ENCODE data around the gene TNKS1BP1. TPM values are rescaled to one million over a fixed set of nuclear protein-coding genes. Genes with fewer than 3 reads are reported as not detected.

TNKS1BP1 gene
- total and polyA plus RNA-seq, 8 donors: 119 to 203 (median 141) TPM

GRCh38 chr11:57353852-57354251, 29.1 kb upstream of the TNKS1BP1 start:
- no peak for ATAC-seq

GRCh38 chr11:57353446-57353845, 28.7 kb upstream of the TNKS1BP1 start:
- intact Hi-C loops (cut with DNase I): no loop called here
- peaks cover 0 to 7% of the 10 kb centered on the region in 2 donors for H3K4me1 ChIP-seq
- no peaks in the 10 kb centered on the region for H3K9me3 ChIP-seq
- no peaks in the 10 kb centered on the region for H3K36me3 ChIP-seq
- DNase-seq (no peak), ATAC-seq (no peak)
- H3K4me3 ChIP-seq: no peak overlapping the region
- TF ChIP-seq CTCF (IDR thresholded peaks at IDR 0.05): no peak
- H3K27me3 ChIP-seq: no peaks in the 10 kb centered on the region
- no peak overlapping the region for H3K27ac ChIP-seq

More at GRCh38 chr11:57353852-57354251, 29.1 kb upstream of the TNKS1BP1 start:
- Histone ChIP-seq H3K27me3 (no peaks in the 10 kb centered on the region), H3K4me1 (peaks cover 0 to 7% of the 10 kb centered on the region in 2 donors), H3K4me3 (no peak overlapping the region), H3K9me3 (no peaks in the 10 kb centered on the region), H3K27ac (no peak overlapping the region), H3K36me3 (no peaks in the 10 kb centered on the region)
- intact Hi-C loops (cut with DNase I): no loop called here
- no peak for TF ChIP-seq CTCF (IDR thresholded peaks at IDR 0.05)
- no peak for DNase-seq

- no peaks in the 10 kb centered on the region for H3K9me3 ChIP-seq
- no peaks in the 10 kb centered on the region for H3K36me3 ChIP-seq
- H3K27ac ChIP-seq: no peak overlapping the region
- no peaks in the 10 kb centered on the region for H3K27me3 ChIP-seq
- no peak overlapping the region for H3K4me3 ChIP-seq
- intact Hi-C loops (cut with DNase I): no loop called here
- peaks cover 0 to 7% of the 10 kb centered on the region in 2 donors for H3K4me1 ChIP-seq
- no peak for ATAC-seq
- no peak for TF ChIP-seq CTCF (IDR thresholded peaks at IDR 0.05)
- DNase-seq: no peak
Measured at GRCh38 chr11:57353036-57353435, 28.3 kb upstream of the TNKS1BP1 start.

- DNase-seq: peak; percentile 54 to 95 (median 61)
- Histone ChIP-seq H3K27me3 (no peaks in the 10 kb centered on the region), H3K4me1 (peaks cover 0 to 16% of the 10 kb centered on the region in 2 donors), H3K4me3 (no peak overlapping the region), H3K36me3 (no peaks in the 10 kb centered on the region), H3K27ac (no peak overlapping the region), H3K9me3 (no peaks in the 10 kb centered on the region)
- intact Hi-C loops (cut with DNase I): loop anchor here in 1 of 2 donors (5.0 kb wide), 1 partner anchor 133 kb away; no protein-coding TSS in a partner anchor
- TF ChIP-seq CTCF (IDR thresholded peaks at IDR 0.05): peak; percentile 92
- peak; percentile 79 for ATAC-seq
Measured at GRCh38 chr11:57349491-57350274, 24.9 kb upstream of the TNKS1BP1 start.

GRCh38 chr11:57348636-57349313, 24.0 kb upstream of the TNKS1BP1 start:
- no peak for DNase-seq
- Histone ChIP-seq H3K9me3 (no peaks in the 10 kb centered on the region), H3K27ac (no peak overlapping the region), H3K4me3 (no peak overlapping the region), H3K27me3 (no peaks in the 10 kb centered on the region), H3K4me1 (peaks cover 0 to 16% of the 10 kb centered on the region in 2 donors), H3K36me3 (no peaks in the 10 kb centered on the region)
- TF ChIP-seq CTCF (IDR thresholded peaks at IDR 0.05): no peak
- intact Hi-C loops (cut with DNase I): loop anchor here in 1 of 2 donors (5.0 kb wide), 1 partner anchor 134 kb away; no protein-coding TSS in a partner anchor
- ATAC-seq: no peak
